Ishikawa (cell line): ENCODE measurements around the gene EIF4E.

Experiments
- CEBPB ChIP-seq: IDR thresholded peaks from 2 replicates; pipeline ENCODE4 v1.6.1; 2012
- CREB1 ChIP-seq: IDR thresholded peaks from 2 replicates; pipeline ENCODE4 v1.6.1; 2012; ENCODE audit warnings: low read depth
- EGR1 ChIP-seq: IDR thresholded peaks from 2 replicates; pipeline ENCODE4 v1.6.1; 2012
- EP300 ChIP-seq: IDR thresholded peaks from 2 replicates; pipeline ENCODE4 v1.6.1; 2012; ENCODE audit warnings: borderline replicate concordance
- FOXM1 ChIP-seq: IDR thresholded peaks from 2 replicates; pipeline ENCODE4 v1.6.1; 2012; ENCODE audit warnings: low read depth, borderline replicate concordance
- MAX ChIP-seq: IDR thresholded peaks from 2 replicates; pipeline ENCODE4 v1.6.1; 2012
- NFIC ChIP-seq: IDR thresholded peaks from 2 replicates; pipeline ENCODE4 v1.6.1; 2012
- RAD21 ChIP-seq: IDR thresholded peaks from 2 replicates; pipeline ENCODE4 v1.6.1; 2012; ENCODE audit warnings: low read depth
- TAF1 ChIP-seq: IDR thresholded peaks from 2 replicates; pipeline ENCODE4 v1.6.1; 2012; ENCODE audit warnings: low read depth, mild to moderate bottlenecking
- TCF12 ChIP-seq: IDR thresholded peaks from 2 replicates; pipeline ENCODE4 v1.6.1; 2012; ENCODE audit warnings: low read depth
- TEAD4 ChIP-seq: IDR thresholded peaks from 2 replicates; pipeline ENCODE4 v1.6.1; 2012
- USF1 ChIP-seq: IDR thresholded peaks from 2 replicates; pipeline ENCODE4 v1.6.1; 2012
- YY1 ChIP-seq: IDR thresholded peaks from 2 replicates; pipeline ENCODE4 v1.6.1; 2012; ENCODE audit warnings: low read depth
- ZBTB7A ChIP-seq: IDR thresholded peaks from 2 replicates; pipeline ENCODE4 v1.6.1; 2012; ENCODE audit warnings: low read depth
- TF ChIP-seq, protein P1 (sequence below): IDR thresholded peaks from 2 replicates; pipeline ENCODE4 v1.6.1; 2012; ENCODE audit warnings: low read depth, mild to moderate bottlenecking

The EIF4E gene

GRCh38 chr4:98967786-98968329, 38.9 kb upstream of the EIF4E start:
- no peak for TF ChIP-seq RAD21
- no peak for TF ChIP-seq TEAD4
- TF ChIP-seq NFIC, result no peak
- TF ChIP-seq YY1, result no peak
- no peak for TF ChIP-seq MAX
- no peak for TF ChIP-seq EP300
- no peak for TF ChIP-seq CEBPB
- TF ChIP-seq CREB1, result no peak
- TF ChIP-seq, protein P1, sequence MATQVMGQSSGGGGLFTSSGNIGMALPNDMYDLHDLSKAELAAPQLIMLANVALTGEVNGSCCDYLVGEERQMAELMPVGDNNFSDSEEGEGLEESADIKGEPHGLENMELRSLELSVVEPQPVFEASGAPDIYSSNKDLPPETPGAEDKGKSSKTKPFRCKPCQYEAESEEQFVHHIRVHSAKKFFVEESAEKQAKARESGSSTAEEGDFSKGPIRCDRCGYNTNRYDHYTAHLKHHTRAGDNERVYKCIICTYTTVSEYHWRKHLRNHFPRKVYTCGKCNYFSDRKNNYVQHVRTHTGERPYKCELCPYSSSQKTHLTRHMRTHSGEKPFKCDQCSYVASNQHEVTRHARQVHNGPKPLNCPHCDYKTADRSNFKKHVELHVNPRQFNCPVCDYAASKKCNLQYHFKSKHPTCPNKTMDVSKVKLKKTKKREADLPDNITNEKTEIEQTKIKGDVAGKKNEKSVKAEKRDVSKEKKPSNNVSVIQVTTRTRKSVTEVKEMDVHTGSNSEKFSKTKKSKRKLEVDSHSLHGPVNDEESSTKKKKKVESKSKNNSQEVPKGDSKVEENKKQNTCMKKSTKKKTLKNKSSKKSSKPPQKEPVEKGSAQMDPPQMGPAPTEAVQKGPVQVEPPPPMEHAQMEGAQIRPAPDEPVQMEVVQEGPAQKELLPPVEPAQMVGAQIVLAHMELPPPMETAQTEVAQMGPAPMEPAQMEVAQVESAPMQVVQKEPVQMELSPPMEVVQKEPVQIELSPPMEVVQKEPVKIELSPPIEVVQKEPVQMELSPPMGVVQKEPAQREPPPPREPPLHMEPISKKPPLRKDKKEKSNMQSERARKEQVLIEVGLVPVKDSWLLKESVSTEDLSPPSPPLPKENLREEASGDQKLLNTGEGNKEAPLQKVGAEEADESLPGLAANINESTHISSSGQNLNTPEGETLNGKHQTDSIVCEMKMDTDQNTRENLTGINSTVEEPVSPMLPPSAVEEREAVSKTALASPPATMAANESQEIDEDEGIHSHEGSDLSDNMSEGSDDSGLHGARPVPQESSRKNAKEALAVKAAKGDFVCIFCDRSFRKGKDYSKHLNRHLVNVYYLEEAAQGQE, result no peak
- TF ChIP-seq TCF12, result no peak
- TF ChIP-seq TAF1, result no peak
- no peak for TF ChIP-seq USF1

DNA sequence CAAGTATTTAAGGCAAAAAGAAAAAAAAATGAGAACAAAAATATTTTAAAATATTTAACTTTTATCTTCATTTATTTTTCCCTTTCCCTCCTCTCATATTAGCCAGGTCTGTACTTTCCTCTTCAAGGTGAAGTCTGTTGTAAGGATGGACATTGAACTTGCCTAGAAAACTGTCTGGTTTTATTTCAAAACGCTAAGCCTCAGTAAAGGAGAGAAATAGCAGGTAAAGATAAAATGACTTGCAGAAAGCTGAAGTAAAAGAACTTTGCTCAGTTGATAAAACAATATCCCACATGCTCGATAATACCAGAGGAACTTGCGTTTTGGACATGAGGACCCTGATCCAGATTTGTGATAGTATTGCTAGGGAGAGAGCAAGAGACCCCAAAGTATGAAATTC, 38.0 kb upstream of the EIF4E start:
- no peak for TF ChIP-seq EGR1

DNA sequence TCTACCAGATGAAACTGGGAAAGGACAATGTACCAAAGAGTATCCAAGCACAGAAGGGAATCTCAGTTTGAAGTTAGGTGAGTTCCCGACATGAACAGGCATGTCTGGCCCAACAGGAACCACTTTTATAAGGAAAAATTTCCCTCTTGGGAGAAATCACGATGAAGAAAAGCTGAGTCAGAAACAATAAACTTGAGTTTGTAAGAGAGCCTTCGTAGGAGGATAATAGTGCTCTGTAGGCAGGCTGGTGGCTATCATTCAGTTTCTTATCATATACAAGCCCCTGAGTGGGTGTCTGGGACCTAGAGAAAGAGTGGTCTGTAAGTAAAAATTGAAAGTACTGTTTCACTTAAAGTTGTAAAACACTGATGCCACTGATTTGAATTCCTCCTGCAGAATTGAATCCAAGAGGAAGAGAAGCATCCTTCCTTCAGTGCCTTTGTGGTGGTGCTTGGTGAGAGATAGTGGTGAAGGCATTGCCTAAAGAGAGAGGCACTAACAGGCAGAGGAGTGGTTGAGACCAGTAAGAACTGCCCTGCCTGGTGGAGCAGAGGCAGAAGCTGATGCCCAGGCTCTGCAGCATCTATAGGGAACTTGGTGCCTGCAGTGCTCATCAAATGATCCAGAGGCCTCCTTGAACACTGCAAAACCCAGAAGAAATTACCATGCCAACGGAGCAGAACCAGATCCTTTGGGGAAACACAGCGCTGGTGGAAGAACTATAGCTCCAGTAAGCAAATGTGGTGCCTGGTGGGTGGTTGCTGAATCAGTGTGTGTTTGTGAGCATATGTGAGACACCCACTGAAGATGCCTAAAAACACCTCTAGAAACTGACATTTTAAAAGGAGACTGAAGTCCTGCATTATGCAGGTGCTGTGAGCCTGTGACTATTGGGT, 34.9 kb upstream of the EIF4E start:
- TF ChIP-seq FOXM1 (no peak), YY1 (no peak), TCF12 (no peak), TAF1 (no peak)

DNA sequence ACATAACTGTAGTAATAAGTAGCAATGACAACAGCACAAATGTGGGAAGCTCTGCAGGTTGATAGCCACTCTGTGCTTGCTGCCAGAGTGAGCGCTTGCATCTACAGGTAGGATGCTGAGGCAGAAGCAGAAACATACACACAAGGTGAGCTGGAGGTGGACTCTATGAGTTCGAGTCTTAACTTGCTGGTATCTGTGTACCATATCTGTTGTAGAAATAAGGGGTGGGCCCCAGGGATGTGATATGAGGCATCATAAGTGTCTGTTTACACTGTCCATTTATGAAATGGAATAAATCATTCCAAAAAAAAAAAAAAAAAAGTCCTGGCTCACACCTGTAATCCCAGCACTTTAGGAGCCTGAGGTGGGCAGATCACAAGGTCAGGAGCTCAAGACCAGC, 32.8 kb upstream of the EIF4E start:
- no peak for TF ChIP-seq EGR1
- TF ChIP-seq FOXM1, result no peak
- TF ChIP-seq YY1, result no peak
- no peak for TF ChIP-seq TCF12

DNA sequence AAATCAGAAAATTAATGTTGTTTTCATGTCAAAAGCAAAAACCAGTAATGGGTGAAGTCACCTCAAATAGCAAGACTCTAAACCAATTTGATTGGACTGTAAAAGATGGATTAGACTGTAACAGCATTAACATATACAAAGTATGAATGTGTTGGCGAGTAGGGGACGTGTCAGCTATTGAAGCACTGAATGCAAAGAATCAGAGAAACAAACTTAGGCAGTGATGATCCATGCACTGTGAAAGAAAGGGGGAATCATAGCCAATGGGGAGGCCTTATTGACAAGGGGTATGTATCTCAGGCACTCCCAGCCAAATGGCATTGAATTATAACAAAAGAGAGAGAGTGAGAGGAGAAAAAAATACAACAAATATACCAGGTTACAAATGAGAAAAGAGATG, 30.5 kb upstream of the EIF4E start:
- no peak for TF ChIP-seq EGR1
- no peak for TF ChIP-seq RAD21
- no peak for TF ChIP-seq ZBTB7A
- TF ChIP-seq CREB1, result no peak

DNA sequence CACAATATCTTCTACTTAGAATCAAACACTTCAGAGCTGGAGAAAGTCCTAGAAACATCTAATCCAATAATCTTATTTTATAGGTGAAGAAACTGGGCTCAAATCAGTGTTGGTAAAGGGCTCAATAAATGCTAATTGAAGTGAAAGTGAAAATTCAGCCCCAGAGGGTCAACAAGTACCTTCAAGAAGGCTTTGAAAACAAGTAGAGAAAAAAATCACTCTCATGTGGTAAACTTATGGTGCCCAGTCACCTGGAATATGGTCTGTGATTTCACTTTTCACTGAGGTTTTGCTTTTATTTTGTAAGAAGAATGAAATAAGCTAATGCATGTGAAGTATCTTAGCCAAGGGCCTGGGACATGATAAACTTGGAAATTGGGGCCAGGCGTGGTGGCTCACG, 29.1 kb upstream of the EIF4E start:
- TF ChIP-seq RAD21, result no peak
- TF ChIP-seq CREB1, result no peak
- no peak for TF ChIP-seq TEAD4
- no peak for TF ChIP-seq NFIC
- TF ChIP-seq EGR1, result no peak
- TF ChIP-seq TAF1, result no peak
- no peak for TF ChIP-seq YY1
- TF ChIP-seq EP300, result no peak
- no peak for TF ChIP-seq USF1
- TF ChIP-seq MAX, result no peak
- no peak for TF ChIP-seq CEBPB
- TF ChIP-seq TCF12, result no peak
- no peak for TF ChIP-seq FOXM1
- no peak for TF ChIP-seq ZBTB7A

GRCh38 chr4:98955229-98955628, 26.3 kb upstream of the EIF4E start:
- TF ChIP-seq, protein P1, result no peak
- TF ChIP-seq TCF12, result no peak
